ENCODE results near the gene ZNF354C. TPM values are rescaled to one million over a fixed set of nuclear protein-coding genes. Genes with fewer than 3 reads are reported as not detected.

ZNF354C gene
- total and polyA plus RNA-seq, 2 of the 8 experiments (the other 6 are each of a cell fraction or from before 2014, with no cell fraction given): 0.85 to 2.3 TPM

GRCh38 chr5:179119415-179120170, 59.4 kb downstream of the ZNF354C start (continued):
- TF ChIP-seq CBX5 (IDR thresholded peaks at IDR 0.05; ENCODE audit: low read depth, low read length): no peak
